Neuronal stem cell (in vitro differentiated cells): Measurements from ENCODE around the gene DMKN.

Experiments used
- DNase-seq: peaks from one replicate; pipeline ENCODE4 v3.0.0-alpha.2; 2013; ENCODE audit warnings: low spot score
- H2AFZ ChIP-seq: one replicate; pipeline ENCODE4 v1.6.1; 2013; ENCODE audit warnings: mild to moderate bottlenecking, low read length, inconsistent platforms
- H2AK5ac ChIP-seq: 2 replicates; pipeline ENCODE4 v1.6.1; 2013; ENCODE audit warnings: low read depth, mild to moderate bottlenecking, inconsistent platforms, low read length, moderate library complexity, mixed read lengths
- H2BK120ac ChIP-seq: 2 replicates; pipeline ENCODE4 v1.6.1; 2013; ENCODE audit warnings: low read depth, mild to moderate bottlenecking, inconsistent platforms, low read length, moderate library complexity, mixed read lengths
- H2BK12ac ChIP-seq: one replicate; pipeline ENCODE4 v1.6.1; 2013; ENCODE audit warnings: low read length, inconsistent platforms
- H2BK15ac ChIP-seq: 2 replicates; pipeline ENCODE4 v1.6.1; 2013; ENCODE audit warnings: mild to moderate bottlenecking, low read length, inconsistent platforms, mixed read lengths
- H2BK5ac ChIP-seq: one replicate; pipeline ENCODE4 v1.6.1; 2013; ENCODE audit warnings: inconsistent platforms, mild to moderate bottlenecking, low read length, moderate library complexity
- H3K14ac ChIP-seq: one replicate; pipeline ENCODE4 v1.6.1; 2013; ENCODE audit warnings: low read length, inconsistent platforms
- H3K18ac ChIP-seq: 2 replicates; pipeline ENCODE4 v1.6.1; 2013; ENCODE audit warnings: low read length, inconsistent platforms
- H3K23ac ChIP-seq: 2 replicates; pipeline ENCODE4 v1.6.1; 2013; ENCODE audit warnings: low read depth, mild to moderate bottlenecking, mixed read lengths, low read length, inconsistent platforms; ENCODE audit not compliant: poor library complexity
- H3K27ac ChIP-seq: replicated peaks from 3 replicates; pipeline ENCODE4 v1.5.1; 2013; ENCODE audit warnings: low read length, inconsistent platforms
- H3K27me3 ChIP-seq, 3 experiments: 2 replicates each; pipeline ENCODE4 v1.6.1; 2013; ENCODE audit warnings: low read length in 3 of 3, mild to moderate bottlenecking in 2 of 3, inconsistent platforms in 1 of 3, low read depth in 1 of 3, mixed read lengths in 1 of 3, moderate library complexity in 1 of 3; ENCODE audit not compliant: control insufficient read depth in 3 of 3, insufficient read depth in 3 of 3
- H3K36me3 ChIP-seq, 2 donors: replicated peaks in 1 of 2; 2 replicates each; pipeline ENCODE4 v1.6.1; 2013; ENCODE audit warnings: low read length in 2 of 2; ENCODE audit not compliant: control insufficient read depth in 2 of 2, insufficient read depth in 2 of 2
- H3K4ac ChIP-seq: 2 replicates; pipeline ENCODE4 v1.6.1; 2013; ENCODE audit warnings: inconsistent platforms, mild to moderate bottlenecking, low read length, moderate library complexity
- H3K4me1 ChIP-seq, 2 donors: 1 replicate in 1 of 2; 2 replicates in 1 of 2; pipeline ENCODE4 v1.6.1; 2013; ENCODE audit warnings: low read length in 2 of 2, low read depth in 1 of 2; ENCODE audit not compliant: control insufficient read depth in 2 of 2, insufficient read depth in 1 of 2
- H3K4me2 ChIP-seq: one replicate; pipeline ENCODE4 v1.6.1; 2013; ENCODE audit warnings: mild to moderate bottlenecking, low read length, inconsistent platforms; ENCODE audit not compliant: insufficient read depth, poor library complexity, severe bottlenecking
- H3K4me3 ChIP-seq, 2 donors: 2 replicates each; pipeline ENCODE4 v1.5.1; 2013; ENCODE audit warnings: low read length in 2 of 2, mild to moderate bottlenecking in 2 of 2, inconsistent platforms in 1 of 2, moderate library complexity in 1 of 2
- H3K79me1 ChIP-seq: one replicate; pipeline ENCODE4 v1.6.1; 2013; ENCODE audit warnings: low read depth, mild to moderate bottlenecking, inconsistent platforms, low read length, moderate library complexity
- H3K9ac ChIP-seq: one replicate; pipeline ENCODE4 v1.6.1; 2013; ENCODE audit warnings: mild to moderate bottlenecking, low read depth, low read length, inconsistent platforms; ENCODE audit not compliant: poor library complexity
- H3K9me3 ChIP-seq, 2 donors: replicated peaks in 1 of 2; 2 replicates each; pipeline versions ENCODE3 to v1.6.1; 2013; ENCODE audit warnings: low read length in 2 of 2, mild to moderate bottlenecking in 2 of 2, inconsistent platforms in 1 of 2, low read depth in 1 of 2, mixed read lengths in 1 of 2, moderate library complexity in 1 of 2; ENCODE audit not compliant: control insufficient read depth in 2 of 2, insufficient read depth in 1 of 2
- H4K8ac ChIP-seq: one replicate; pipeline ENCODE4 v1.6.1; 2013; ENCODE audit warnings: low read depth, mild to moderate bottlenecking, inconsistent platforms, low read length, moderate library complexity
- H4K91ac ChIP-seq: one replicate; pipeline ENCODE4 v1.6.1; 2013; ENCODE audit warnings: low read length, low read depth, mild to moderate bottlenecking, inconsistent platforms; ENCODE audit not compliant: poor library complexity
- WGBS, 2 donors: extraction: QIAGEN DNeasy Blood & Tissue Kit; methylation state at CpG; one replicate each; pipeline ENCODE4 v1.1.7; 2013; ENCODE audit warnings: missing lambda C conversion rate in 2 of 2, mixed read lengths in 1 of 2; ENCODE audit not compliant: insufficient read length in 2 of 2, insufficient replicate concordance in 1 of 2; ENCODE audit errors: extremely low coverage in 2 of 2; 5-methylcytosine and 5-hydroxymethylcytosine counted together

Gene DMKN

DNA sequence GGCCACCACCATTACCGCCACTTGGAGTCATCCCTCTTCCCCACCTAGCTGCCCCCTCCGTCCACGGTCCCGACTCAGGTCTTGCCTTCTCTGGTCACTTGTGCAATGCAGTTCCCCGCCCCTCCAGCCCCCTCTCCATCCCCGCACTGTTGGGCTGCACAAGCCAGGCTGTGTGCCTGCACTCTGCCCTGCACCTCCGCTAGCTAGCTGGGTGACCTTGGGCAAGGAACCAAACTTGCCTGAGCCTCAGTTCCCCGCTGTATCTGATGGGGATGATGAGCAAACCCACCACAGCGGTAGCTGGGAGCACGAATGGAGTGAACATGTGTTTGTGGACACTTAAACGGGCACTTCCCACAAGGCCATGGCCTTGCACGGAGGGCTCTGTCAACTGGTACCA is 26.4 kb upstream of the DMKN start:
- no peak overlapping the region for H2BK12ac ChIP-seq
- no peak overlapping the region for H3K27ac ChIP-seq
- WGBS, 2 donors, result no CpG with 5 or more reads among the region's 12 CpGs
- H3K4me1 ChIP-seq, result peaks cover 0 to 2% of the 10 kb centered on the region in 2 donors
- no peak overlapping the region for H2BK5ac ChIP-seq
- H3K14ac ChIP-seq, result no peak overlapping the region
- H3K4ac ChIP-seq, result no peak overlapping the region
- H3K4me3 ChIP-seq, result no peak overlapping the region
- H3K18ac ChIP-seq, result no peak overlapping the region
- H3K23ac ChIP-seq, result peak overlapping the region; percentile 13
- H2AK5ac ChIP-seq, result no peak overlapping the region
- H3K36me3 ChIP-seq, result peaks cover 13 to 27% of the 10 kb centered on the region in 2 donors
- H3K79me1 ChIP-seq, result peaks cover 7% of the 10 kb centered on the region
- H4K91ac ChIP-seq, result no peak overlapping the region
- no peak overlapping the region for H4K8ac ChIP-seq
- peak overlapping the region; percentile 3 for H3K4me2 ChIP-seq
- no peaks in the 10 kb centered on the region for H3K27me3 ChIP-seq
- H2AFZ ChIP-seq, result no peak overlapping the region
- H2BK120ac ChIP-seq, result no peak overlapping the region
- H3K9me3 ChIP-seq, result peaks cover 0 to 2% of the 10 kb centered on the region in 2 donors
- no peak overlapping the region for H2BK15ac ChIP-seq
- no peak for DNase-seq
- H3K9ac ChIP-seq, result peak overlapping the region; percentile 54

GRCh38 chr19:35539314-35539713 is 25.9 kb upstream of the DMKN start:
- H2AK5ac ChIP-seq, result no peak overlapping the region
- no peak overlapping the region for H3K14ac ChIP-seq
- H4K8ac ChIP-seq, result no peak overlapping the region
- no peak overlapping the region for H3K27ac ChIP-seq
- peaks cover 13 to 27% of the 10 kb centered on the region in 2 donors for H3K36me3 ChIP-seq
- no peak overlapping the region for H4K91ac ChIP-seq
- no peak overlapping the region for H3K4me2 ChIP-seq
- no peak overlapping the region for H3K9ac ChIP-seq
- no peak overlapping the region for H2BK120ac ChIP-seq
- no peak overlapping the region for H3K23ac ChIP-seq
- H3K9me3 ChIP-seq, result peaks cover 0 to 2% of the 10 kb centered on the region in 2 donors
- H2AFZ ChIP-seq, result no peak overlapping the region
- no peaks in the 10 kb centered on the region for H3K4me1 ChIP-seq
- peaks cover 0 to 3% (median 0%) of the 10 kb centered on the region in 3 experiments for H3K27me3 ChIP-seq
- no CpG with 5 or more reads among the region's 6 CpGs for WGBS, 2 donors
- no peak overlapping the region for H3K4me3 ChIP-seq
- DNase-seq, result no peak
- H2BK15ac ChIP-seq, result no peak overlapping the region
- no peak overlapping the region for H2BK12ac ChIP-seq
- H2BK5ac ChIP-seq, result no peak overlapping the region
- no peak overlapping the region for H3K4ac ChIP-seq
- no peak overlapping the region for H3K18ac ChIP-seq
- peaks cover 2% of the 10 kb centered on the region for H3K79me1 ChIP-seq

- Histone ChIP-seq H2BK5ac (no peak overlapping the region), H2AK5ac (no peak overlapping the region), H3K4ac (no peak overlapping the region), H3K14ac (peak overlapping the region; percentile 31), H3K4me2 (no peak overlapping the region), H3K23ac (no peak overlapping the region), H4K8ac (no peak overlapping the region), H2BK120ac (no peak overlapping the region), H4K91ac (no peak overlapping the region), H3K18ac (no peak overlapping the region), H2BK15ac (no peak overlapping the region), H3K27ac (no peak overlapping the region), H3K4me3 (no peak overlapping the region), H3K9ac (no peak overlapping the region), H3K79me1 (no peaks in the 10 kb centered on the region), H3K27me3 (peaks cover 0 to 14% (median 0%) of the 10 kb centered on the region in 3 experiments), H2BK12ac (no peak overlapping the region), H3K36me3 (peaks cover under 1 to 2% of the 10 kb centered on the region in 2 donors), H3K9me3 (peaks cover 0 to 2% of the 10 kb centered on the region in 2 donors), H3K4me1 (peaks cover 0 to 9% of the 10 kb centered on the region in 2 donors), H2AFZ (no peak overlapping the region)
- no peak for DNase-seq
- WGBS, 2 donors, result no CpG with 5 or more reads among the region's 10 CpGs
Measured at GRCh38 chr19:35534803-35535480, 21.5 kb upstream of the DMKN start.

GRCh38 chr19:35533822-35534392 is 20.5 kb upstream of the DMKN start:
- peak overlapping the region in 1 of 2 donors; percentile 8 for H3K4me3 ChIP-seq
- H3K18ac ChIP-seq, result peak overlapping the region; percentile 63
- peak overlapping the region; percentile 56 for H2BK120ac ChIP-seq
- no peak overlapping the region for H4K91ac ChIP-seq
- peak overlapping the region; percentile 23 for H2BK15ac ChIP-seq
- no peak overlapping the region for H2BK12ac ChIP-seq
- H4K8ac ChIP-seq, result peak overlapping the region; percentile 45
- H3K27ac ChIP-seq, result no peak overlapping the region
- no peak overlapping the region for H3K14ac ChIP-seq
- no peak overlapping the region for H2AK5ac ChIP-seq
- peaks cover 0 to 9% of the 10 kb centered on the region in 2 donors for H3K4me1 ChIP-seq
- no peak overlapping the region for H2BK5ac ChIP-seq
- H3K9ac ChIP-seq, result peak overlapping the region; percentile 68
- DNase-seq, result no peak
- no peaks in the 10 kb centered on the region for H3K36me3 ChIP-seq
- H2AFZ ChIP-seq, result peak overlapping the region; percentile 65
- peak overlapping the region; percentile 54 for H3K4me2 ChIP-seq
- H3K79me1 ChIP-seq, result no peaks in the 10 kb centered on the region
- no CpG with 5 or more reads among the region's 30 CpGs for whole genome bisulfite sequencing, 2 donors
- H3K9me3 ChIP-seq, result peaks cover 0 to 2% of the 10 kb centered on the region in 2 donors
- H3K4ac ChIP-seq, result no peak overlapping the region
- H3K23ac ChIP-seq, result peak overlapping the region; percentile 37
- H3K27me3 ChIP-seq, result peaks cover 0 to 14% (median 9%) of the 10 kb centered on the region in 3 experiments
